ENCODE results near the gene FGR.
"Not testable (repeated sequence)": the region's sequence is repeated elsewhere in the genome, so short reads cannot be mapped to it uniquely, and the experiment has no call there.

FGR gene

DNA sequence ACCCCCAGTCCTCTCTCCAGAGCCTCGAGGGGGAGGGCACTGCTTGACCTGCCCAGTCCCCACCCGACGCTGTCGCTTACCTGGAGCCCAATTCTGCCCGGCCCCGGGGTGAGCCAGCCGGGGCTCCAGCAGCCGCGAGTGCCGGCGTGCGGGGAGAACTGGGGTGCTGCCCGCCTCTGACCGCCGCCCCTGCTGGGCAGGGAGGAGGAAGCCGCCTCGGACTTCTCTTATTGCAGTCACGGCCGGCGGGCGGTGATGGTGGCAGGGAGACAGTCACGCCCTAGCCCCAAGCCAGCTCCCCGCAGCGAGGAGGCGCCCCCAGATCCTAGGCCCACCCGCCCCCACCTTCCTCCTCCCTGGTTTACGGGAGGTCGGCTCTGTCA, at the start of gene FGR:
TSS of gene FGR (minus strand) at position 201 of the 383 bp plus-strand sequence. CDS start 11,269 bp downstream, outside the sequence.
- DNase-seq (ENCODE audit: low read depth, low spot score), result no peak

- no peak for DNase-seq (ENCODE audit: low read depth, low spot score)
These were observed 49.2 kb upstream of the FGR start for GRCh38 chr1:27684176-27684575.

DNA sequence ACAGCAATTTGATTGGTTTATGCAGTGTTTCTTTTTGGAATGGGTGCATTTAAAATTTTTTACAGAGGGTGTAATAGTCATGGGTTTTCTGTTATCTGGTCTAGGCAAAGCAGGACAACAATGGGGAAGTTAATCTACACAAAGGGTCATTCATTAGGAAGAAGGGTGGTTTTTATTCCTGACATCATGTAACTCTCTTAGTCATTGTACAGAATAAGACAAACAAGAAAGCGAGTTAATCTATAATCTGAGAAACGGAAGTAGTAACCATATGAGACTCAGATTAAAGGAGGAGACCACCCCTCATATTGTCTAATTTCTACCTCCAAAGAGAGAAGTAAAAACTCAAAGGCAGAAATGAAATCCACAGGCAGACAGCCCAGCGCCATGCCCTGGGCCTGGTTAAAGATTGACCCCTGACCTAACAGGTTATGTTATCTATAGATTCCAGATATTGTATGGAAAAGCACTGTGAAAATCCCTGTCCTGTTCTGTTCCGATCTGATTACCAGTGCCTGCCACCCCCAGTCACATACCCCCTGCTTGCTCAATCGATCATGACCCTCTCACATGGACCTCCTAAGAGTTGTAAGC, 47.5 kb upstream of the FGR start:
- no peak for DNase-seq (ENCODE audit: low read depth, low spot score)

GRCh38 chr1:27681580-27681979, 46.6 kb upstream of the FGR start:
- not testable (repeated sequence) for DNase-seq (ENCODE audit: low read depth, low spot score)

DNA sequence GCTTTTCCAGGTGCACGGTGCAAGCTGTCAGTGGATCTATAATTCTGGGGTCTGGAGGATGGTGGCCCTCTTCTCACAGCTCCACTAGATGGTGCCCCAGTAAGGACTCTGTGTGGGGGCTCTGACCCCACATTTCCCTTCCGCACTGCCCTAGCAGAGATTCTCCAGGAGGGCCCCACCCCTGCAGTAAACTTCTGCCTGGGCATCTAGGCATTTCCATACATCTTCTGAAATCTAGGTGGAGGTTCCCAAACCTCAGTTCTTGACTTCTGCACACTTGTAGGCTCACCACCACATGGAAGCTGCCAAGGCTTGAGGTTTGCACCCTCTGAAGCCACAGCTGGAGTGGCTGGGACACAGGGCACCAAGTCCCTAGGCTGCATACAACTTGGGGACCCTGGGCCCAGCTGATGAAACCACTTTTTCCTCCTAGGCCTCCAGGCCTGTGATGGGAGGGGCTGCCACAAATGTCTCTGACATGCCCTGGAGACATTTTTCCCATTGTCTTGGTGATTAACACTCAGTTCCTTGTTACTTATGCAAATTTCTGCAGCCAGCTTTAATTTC, 45.3 kb upstream of the FGR start:
- not testable (repeated sequence) for DNase-seq (ENCODE audit: low read depth, low spot score)

GRCh38 chr1:27678747-27679146, 43.8 kb upstream of the FGR start:
- DNase-seq (ENCODE audit: low read depth, low spot score), result no peak

DNA sequence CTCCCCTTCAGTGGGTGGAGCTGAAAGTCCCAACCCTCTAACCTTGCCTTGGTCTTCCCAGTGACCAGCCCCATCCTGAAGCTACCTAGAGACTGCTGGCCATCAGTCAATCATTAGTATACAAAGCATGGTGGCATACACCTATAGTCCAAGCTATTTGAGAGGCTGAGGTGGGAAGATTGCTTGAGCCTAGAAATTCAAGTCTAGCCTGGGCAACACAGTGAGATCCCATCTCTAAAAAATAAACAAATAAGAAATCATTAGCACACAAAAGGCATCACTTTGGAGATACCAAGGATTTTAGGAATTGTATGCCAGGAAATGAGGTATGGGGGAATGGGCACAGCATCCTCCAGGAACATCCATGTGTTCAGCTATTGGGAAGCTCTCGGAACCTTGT, 41.4 kb upstream of the FGR start:
- DNase-seq (ENCODE audit: low read depth, low spot score), result no peak

DNA sequence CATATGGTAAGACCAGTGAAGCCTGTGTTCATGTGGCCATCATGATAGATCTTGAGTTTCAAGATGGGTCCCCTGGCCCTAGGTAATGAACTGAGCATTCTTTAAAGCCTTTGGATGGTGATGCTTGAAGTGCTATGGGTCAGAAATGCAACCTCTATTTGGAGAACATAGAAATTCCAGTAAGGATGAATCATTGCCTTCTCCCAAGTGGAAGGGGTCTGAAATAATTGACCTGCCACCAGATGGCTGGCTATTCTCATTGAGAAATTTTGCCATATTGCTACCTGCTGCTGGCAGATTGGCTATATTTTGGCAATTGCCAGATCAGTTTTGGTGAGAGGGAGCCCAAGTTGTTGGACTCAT, 37.7 kb upstream of the FGR start:
- DNase-seq (ENCODE audit: low read depth, low spot score), result no peak

DNA sequence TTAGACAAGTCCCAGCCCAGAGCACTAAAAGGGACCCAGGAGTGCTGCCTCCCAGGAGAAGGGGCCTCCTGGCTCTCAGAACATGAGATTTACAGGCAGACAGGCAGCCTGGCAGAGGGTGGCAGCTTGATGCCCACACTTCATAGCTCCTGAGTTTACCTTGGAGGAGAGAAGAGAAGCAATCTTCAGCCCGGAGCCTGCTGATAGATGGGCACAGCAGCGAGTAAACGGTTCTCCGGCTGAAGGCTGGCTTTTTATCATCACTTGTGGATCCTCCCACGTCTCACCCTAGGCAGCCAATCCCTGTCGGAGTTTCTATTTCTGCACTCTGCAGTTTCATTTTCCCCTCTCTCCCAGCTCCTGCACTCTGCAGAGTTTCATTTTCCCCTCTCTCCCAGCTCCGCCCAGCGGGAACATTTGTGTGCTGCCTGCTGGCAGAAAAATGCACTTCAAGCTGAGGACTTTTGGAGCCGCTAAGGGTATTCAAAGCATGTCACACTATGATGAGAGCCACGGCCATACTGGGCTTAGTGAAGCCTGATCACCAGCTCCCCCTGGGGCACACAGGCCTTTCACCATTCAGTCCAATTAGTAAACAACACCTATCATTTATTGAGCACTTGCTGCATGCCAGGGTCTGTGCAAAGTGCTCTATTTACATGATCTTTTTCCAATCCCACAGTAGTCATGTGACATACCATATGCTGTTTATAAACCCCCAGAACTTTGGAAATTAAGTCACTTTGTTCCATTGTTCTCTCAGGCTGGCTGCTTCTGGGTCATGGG, 37.2 kb upstream of the FGR start, which contains the start of gene IFI6:
TSS of gene IFI6 (minus strand) at position 229 of the 786 bp plus-strand sequence. CDS start 2,878 bp downstream, outside the sequence.
- peak; percentile 47 for DNase-seq (ENCODE audit: low read depth, low spot score)

DNA sequence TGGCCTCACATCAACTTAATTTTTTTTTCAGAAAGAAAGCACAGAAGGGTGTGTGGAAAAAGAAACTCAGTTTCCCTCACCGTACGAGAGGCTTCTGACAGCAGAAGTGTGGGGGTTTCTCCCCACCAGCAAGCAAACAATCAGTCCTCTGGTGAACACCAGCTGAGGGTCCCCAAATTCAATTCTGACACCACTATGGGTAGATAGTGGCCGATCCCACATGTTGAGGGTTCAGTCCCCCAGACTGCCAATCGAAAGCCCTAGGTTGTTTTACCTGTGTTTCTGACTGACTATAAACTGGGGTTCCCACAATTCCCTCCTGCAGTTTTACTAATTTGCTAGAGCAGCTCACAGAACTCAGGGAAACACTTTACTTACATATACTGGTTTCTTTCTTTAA, 34.9 kb upstream of the FGR start:
- no peak for DNase-seq (ENCODE audit: low read depth, low spot score)

DNA sequence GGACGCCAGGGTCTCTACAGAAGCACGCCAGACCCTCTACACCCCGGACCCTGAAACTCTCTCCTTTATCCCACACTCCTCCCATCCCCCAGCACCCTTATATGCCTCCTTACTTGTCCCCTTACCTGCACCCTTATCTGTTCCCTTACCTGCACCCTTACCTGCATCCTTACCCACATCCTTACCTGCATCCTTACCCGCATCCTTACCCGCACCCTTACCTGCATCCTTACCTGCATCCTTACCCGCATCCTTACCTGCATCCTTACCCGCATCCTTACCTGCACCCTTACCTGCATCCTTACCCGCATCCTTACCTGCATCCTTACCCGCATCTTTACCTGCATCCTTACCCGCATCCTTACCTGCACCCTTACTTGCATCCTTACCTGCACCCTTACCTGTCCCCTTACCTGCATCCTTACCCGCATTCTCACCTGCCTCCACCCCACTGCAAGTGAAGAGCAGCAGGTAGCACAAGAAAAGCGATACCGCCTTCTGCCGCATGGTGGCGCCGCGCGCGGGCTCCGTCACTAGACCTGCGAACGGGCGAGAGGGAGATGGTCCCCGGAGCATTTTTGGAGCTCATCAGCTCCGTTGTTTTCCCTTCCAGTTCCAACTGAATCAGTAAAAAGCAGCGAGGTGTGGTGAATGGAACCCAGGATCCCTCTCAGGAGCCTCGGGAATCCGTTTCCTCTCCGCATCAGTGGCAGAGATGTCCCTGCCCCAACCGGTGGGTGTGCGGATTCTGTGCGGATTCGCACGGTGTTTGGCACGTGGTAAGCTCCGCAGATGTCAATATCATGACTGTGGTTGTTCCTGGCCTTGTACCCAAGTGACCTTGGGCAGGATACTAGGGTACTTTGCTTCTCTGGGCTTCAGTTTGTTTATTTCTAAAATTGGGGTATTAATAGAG, 34.1 kb upstream of the FGR start:
- DNase-seq (ENCODE audit: low read depth, low spot score), result peak; percentile 73

DNA sequence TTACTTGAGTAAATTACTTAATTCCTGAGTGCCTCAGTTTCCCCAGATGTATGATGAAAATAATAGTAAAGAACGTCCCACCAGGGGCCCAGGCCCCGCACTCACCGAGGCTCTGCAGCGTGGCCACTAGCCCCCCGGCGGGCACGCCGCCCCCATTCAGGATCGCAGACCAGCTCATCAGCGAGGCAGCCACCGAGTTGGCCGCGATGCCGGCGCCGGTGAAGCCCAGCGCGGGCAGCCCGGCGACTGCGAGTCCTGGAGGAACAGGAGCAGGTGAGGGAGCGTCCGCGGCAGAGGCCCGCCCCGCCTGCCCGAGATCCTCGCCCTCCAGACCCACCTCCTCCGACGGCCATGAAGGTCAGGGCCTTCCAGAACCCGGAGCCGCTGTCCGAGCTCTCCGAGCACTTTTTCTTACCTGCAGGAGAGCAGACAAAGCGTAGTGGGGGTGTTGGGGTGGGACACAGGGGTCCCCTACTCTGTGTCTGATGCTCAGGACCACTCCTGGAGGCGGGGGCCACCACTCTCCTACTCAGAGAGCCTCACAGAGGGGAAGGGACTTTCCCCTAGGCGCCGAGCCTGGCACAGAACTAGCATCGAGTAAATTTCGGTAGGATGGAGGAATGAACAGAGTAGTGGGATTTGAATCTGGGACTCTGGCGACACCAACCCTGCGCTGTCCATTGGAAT, 33.3 kb upstream of the FGR start:
- no peak for DNase-seq (ENCODE audit: low read depth, low spot score)

- DNase-seq (ENCODE audit: low read depth, low spot score), result no peak
These were observed 31.8 kb upstream of the FGR start for GRCh38 chr1:27666791-27667254.

GRCh38 chr1:27666294-27666693, 31.3 kb upstream of the FGR start:
- DNase-seq (ENCODE audit: low read depth, low spot score), result no peak

- no peak for DNase-seq (ENCODE audit: low read depth, low spot score)
These were observed 30.1 kb upstream of the FGR start for GRCh38 chr1:27665016-27665651.

- no peak for DNase-seq (ENCODE audit: low read depth, low spot score)
These were observed 29.3 kb upstream of the FGR start for GRCh38 chr1:27664291-27664690.

- peak; percentile 93 for DNase-seq (ENCODE audit: low read depth, low spot score)
These were observed 27.9 kb upstream of the FGR start for GRCh38 chr1:27662707-27663393.

DNA sequence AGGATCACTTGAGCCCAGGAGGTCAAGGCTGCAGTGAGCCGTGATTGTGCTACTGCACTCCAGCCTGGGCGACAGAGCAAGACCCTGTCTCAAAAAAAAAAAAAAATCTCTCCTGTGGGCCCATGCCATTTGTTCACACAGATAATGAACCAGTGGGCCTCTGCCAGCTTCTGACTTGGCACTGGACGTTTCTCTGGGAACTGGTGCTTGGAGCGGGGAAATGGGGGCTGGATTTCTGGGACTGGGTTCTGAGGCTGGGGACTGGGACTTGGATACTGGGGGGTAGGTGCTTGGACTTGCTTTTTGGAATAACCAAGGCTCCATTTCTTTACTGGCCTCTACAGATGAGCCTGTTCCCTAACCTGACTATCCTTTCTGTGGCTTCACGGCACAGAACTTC, 27.3 kb upstream of the FGR start:
- DNase-seq (ENCODE audit: low read depth, low spot score), result no peak

GRCh38 chr1:27661412-27662075, 26.6 kb upstream of the FGR start:
- no peak for DNase-seq (ENCODE audit: low read depth, low spot score)
